ENCODE measurements around the gene NIF3L1. TPM values are rescaled to one million over a fixed set of nuclear protein-coding genes. Genes with fewer than 3 reads are reported as not detected.

Gene NIF3L1
- total RNA-seq, 1 donor from 2014 or later: 79.8 TPM

- Mint-ChIP-seq H3K9me3 (no peaks in the 10 kb centered on the region), H3K4me1 (no peaks in the 10 kb centered on the region), H3K27ac (no peak overlapping the region), H3K36me3 (peaks cover 7% of the 10 kb centered on the region), H3K4me3 (no peak overlapping the region), H3K27me3 (ENCODE audit: insufficient read depth, low read depth) (no peaks in the 10 kb centered on the region)
- H3K4me3 ChIP-seq: no peak overlapping the region
- H3F3A ChIP-seq (ENCODE audit: low read depth): no peaks in the 10 kb centered on the region
- H3K4me1 ChIP-seq: no peaks in the 10 kb centered on the region
- TF ChIP-seq EZH2phosphoT487 (IDR thresholded peaks at IDR 0.05): no peak
- no peak for TF ChIP-seq EZH2 (IDR thresholded peaks at IDR 0.05)
- TF ChIP-seq CTCF (IDR thresholded peaks at IDR 0.05): no peak
- H4K20me1 ChIP-seq (ENCODE audit: low read depth): no peaks in the 10 kb centered on the region
- no peak overlapping the region for H3K27ac ChIP-seq
- H3K27me3 ChIP-seq: no peaks in the 10 kb centered on the region
- H3K36me3 ChIP-seq: peaks cover 18% of the 10 kb centered on the region
- no peaks in the 10 kb centered on the region for H3K9me3 ChIP-seq (ENCODE audit: low read depth)
- no peak overlapping the region for H3K9ac ChIP-seq
- no peak overlapping the region for H3K4me2 ChIP-seq
- DNase-seq (ENCODE audit: low spot score): no peak
- no peak overlapping the region for H2AFZ ChIP-seq (replicated peaks)
- no peaks in the 10 kb centered on the region for H3K79me2 ChIP-seq (ENCODE audit: low read depth)
These were observed 41.9 kb downstream of the NIF3L1 start for GRCh38 chr2:200930947-200931626.

- no peaks in the 10 kb centered on the region for H3F3A ChIP-seq (ENCODE audit: low read depth)
- H3K79me2 ChIP-seq (ENCODE audit: low read depth): no peaks in the 10 kb centered on the region
- H3K36me3 Mint-ChIP-seq: peaks cover 11% of the 10 kb centered on the region
- no peaks in the 10 kb centered on the region for H3K4me1 Mint-ChIP-seq
- no peak overlapping the region for H3K4me2 ChIP-seq
- H3K36me3 ChIP-seq: peaks cover 31% of the 10 kb centered on the region
- no peak overlapping the region for H3K27ac ChIP-seq
- no peaks in the 10 kb centered on the region for H3K27me3 Mint-ChIP-seq (ENCODE audit: insufficient read depth, low read depth)
- TF ChIP-seq EZH2phosphoT487 (IDR thresholded peaks at IDR 0.05) (no peak), CTCF (IDR thresholded peaks at IDR 0.05) (no peak), EZH2 (IDR thresholded peaks at IDR 0.05) (no peak)
- H4K20me1 ChIP-seq (ENCODE audit: low read depth): no peaks in the 10 kb centered on the region
- no peak overlapping the region for H3K4me3 Mint-ChIP-seq
- H3K9me3 ChIP-seq (ENCODE audit: low read depth): no peaks in the 10 kb centered on the region
- H3K27me3 ChIP-seq: no peaks in the 10 kb centered on the region
- H2AFZ ChIP-seq (replicated peaks): no peak overlapping the region
- no peak overlapping the region for H3K9ac ChIP-seq
- H3K4me1 ChIP-seq: no peaks in the 10 kb centered on the region
- H3K9me3 Mint-ChIP-seq: no peaks in the 10 kb centered on the region
- H3K4me3 ChIP-seq: no peak overlapping the region
- no peak for DNase-seq (ENCODE audit: low spot score)
- H3K27ac Mint-ChIP-seq: no peak overlapping the region
These were observed 50.7 kb downstream of the NIF3L1 start for GRCh38 chr2:200939832-200940231.

- Histone ChIP-seq H3K4me1 (no peaks in the 10 kb centered on the region), H3K4me3 (no peak overlapping the region), H3K9ac (no peak overlapping the region), H4K20me1 (ENCODE audit: low read depth) (no peaks in the 10 kb centered on the region), H3K4me2 (no peak overlapping the region), H2AFZ (replicated peaks) (no peak overlapping the region), H3K27me3 (no peaks in the 10 kb centered on the region), H3K27ac (no peak overlapping the region), H3K9me3 (ENCODE audit: low read depth) (no peaks in the 10 kb centered on the region), H3F3A (ENCODE audit: low read depth) (no peaks in the 10 kb centered on the region), H3K36me3 (peaks cover 19% of the 10 kb centered on the region), H3K79me2 (ENCODE audit: low read depth) (no peaks in the 10 kb centered on the region)
- H3K4me1 Mint-ChIP-seq: no peaks in the 10 kb centered on the region
- no peak for DNase-seq (ENCODE audit: low spot score)
- H3K27me3 Mint-ChIP-seq (ENCODE audit: insufficient read depth, low read depth): no peaks in the 10 kb centered on the region
- peaks cover 17% of the 10 kb centered on the region for H3K36me3 Mint-ChIP-seq
- no peaks in the 10 kb centered on the region for H3K9me3 Mint-ChIP-seq
- H3K4me3 Mint-ChIP-seq: no peak overlapping the region
- H3K27ac Mint-ChIP-seq: no peak overlapping the region
- TF ChIP-seq EZH2 (IDR thresholded peaks at IDR 0.05) (no peak), EZH2phosphoT487 (IDR thresholded peaks at IDR 0.05) (no peak), CTCF (IDR thresholded peaks at IDR 0.05) (no peak)
These were observed 54.4 kb downstream of the NIF3L1 start for GRCh38 chr2:200943527-200944105.
